K562 (cell line): ENCODE measurements around the gene NR1D2. TPM values are rescaled to one million over a fixed set of nuclear protein-coding genes. Genes with fewer than 3 reads are reported as not detected.

ENCODE experiments used
- ARID4B ChIP-seq: sonication (generic); formaldehyde crosslinking; IDR thresholded peaks from 2 replicates; pipeline ENCODE4 v1.8.0; 2022; ENCODE audit warnings: mild to moderate bottlenecking, missing genetic modification reagents
- E2F4 ChIP-seq: sonication (generic); formaldehyde crosslinking; IDR thresholded peaks from 2 replicates; pipeline ENCODE4 v1.8.0; 2022; ENCODE audit warnings: mild to moderate bottlenecking, low read depth, missing genetic modification reagents
- EP300 ChIP-seq: IDR thresholded peaks from 2 replicates; pipeline ENCODE4 v1.6.1; 2012; ENCODE audit warnings: low read length, improper control_type of control experiment
- ETV6 ChIP-seq, 3 experiments: fragments of 150-350 bp in 1 of 3; sonication (generic) in 1 of 3; formaldehyde crosslinking in 1 of 3; IDR thresholded peaks; 2 replicates each; pipeline versions ENCODE4 v1.6.1 to v1.8.0; 2014 to 2022; ENCODE audit warnings: borderline replicate concordance in 2 of 3, low read depth in 2 of 3, antibody characterized with exemption in 1 of 3, low read length in 1 of 3, mild to moderate bottlenecking in 1 of 3, missing genetic modification reagents in 1 of 3
- FOXK1 ChIP-seq: sonication (generic); formaldehyde crosslinking; IDR thresholded peaks from 2 replicates; pipeline ENCODE4 v1.8.0; 2022; ENCODE audit warnings: missing genetic modification reagents, mild to moderate bottlenecking, borderline replicate concordance
- GTF2F1 ChIP-seq: IDR thresholded peaks from 2 replicates; pipeline ENCODE4 v1.6.1; 2011; ENCODE audit warnings: low read depth, low read length, improper control_type of control experiment
- HDAC6 ChIP-seq: IDR thresholded peaks from 2 replicates; pipeline ENCODE4 v1.6.1; 2012; ENCODE audit warnings: low read depth, mild to moderate bottlenecking, control low read depth, inconsistent platforms, low read length, moderate library complexity
- HOXB6 ChIP-seq: fragments of 250-450 bp; sonication (Bioruptor Pico); IDR thresholded peaks from 2 replicates; pipeline ENCODE4 v1.5.1; 2022; ENCODE audit warnings: mild to moderate bottlenecking, borderline replicate concordance
- IRF2 ChIP-seq: sonication (generic); formaldehyde crosslinking; IDR thresholded peaks from 2 replicates; pipeline ENCODE4 v1.8.1; 2022; ENCODE audit warnings: mild to moderate bottlenecking, missing genetic modification reagents
- MTA2 ChIP-seq: fragments of 450-650 bp; IDR thresholded peaks from 2 replicates; pipeline ENCODE4 v1.6.1; 2016; ENCODE audit warnings: low read depth
- PHTF2 ChIP-seq: fragments of 250-450 bp; sonication (Bioruptor Pico); IDR thresholded peaks from 2 replicates; pipeline ENCODE4 v1.5.0; 2021; ENCODE audit warnings: mild to moderate bottlenecking
- SAFB2 ChIP-seq: fragments of 200-400 bp; formaldehyde crosslinking; IDR thresholded peaks from 2 replicates; pipeline ENCODE4 v1.6.1; 2018; ENCODE audit warnings: borderline replicate concordance, low read length, low read depth, moderate library complexity; ENCODE audit not compliant: severe bottlenecking
- SMAD3 ChIP-seq: fragments of 450-650 bp; formaldehyde crosslinking; conservative IDR thresholded peaks from 2 replicates; pipeline ENCODE4 v1.4.0; 2020; ENCODE audit warnings: mild to moderate bottlenecking
- TGIF2 ChIP-seq: sonication (generic); formaldehyde crosslinking; IDR thresholded peaks from 2 replicates; pipeline ENCODE4 v1.8.1; 2022; ENCODE audit warnings: mild to moderate bottlenecking, missing genetic modification reagents, moderate library complexity
- ZBTB49 ChIP-seq: sonication (generic); formaldehyde crosslinking; IDR thresholded peaks from 2 replicates; pipeline ENCODE4 v1.8.0; 2022; ENCODE audit warnings: missing genetic modification reagents, mild to moderate bottlenecking, borderline replicate concordance
- ZNF143 ChIP-seq: sonication (generic); formaldehyde crosslinking; IDR thresholded peaks from 2 replicates; pipeline ENCODE4 v1.9.0; 2022; ENCODE audit warnings: mild to moderate bottlenecking, missing genetic modification reagents
- ZNF239 ChIP-seq: fragments of 250-450 bp; sonication (Bioruptor Pico); IDR thresholded peaks from 2 replicates; pipeline ENCODE4 v1.4.0; 2020; ENCODE audit warnings: mild to moderate bottlenecking
- ZNF282 ChIP-seq: sonication (generic); formaldehyde crosslinking; IDR thresholded peaks from 2 replicates; pipeline ENCODE4 v1.8.1; 2023; ENCODE audit warnings: missing genetic modification reagents
- polyA plus RNA-seq, 8 experiments: library from polyadenylated mRNA; depleted of rRNA in 4 of 8; stranded (reverse) in 5 of 8; unstranded in 3 of 8; fragments of >200 nt; fragmentation: Nextera tagmentation in 2 of 8; fragmentation: Illumina TruSeq in 1 of 8; extraction: Ambion mirVana in 2 of 8; extraction: Trizol in 1 of 8; gene quantifications; 2 replicates each; pipeline versions ENCODE4 v1.2.1 to v1.2.3, GENCODE V29; 2011 to 2014; ENCODE audit warnings: inconsistent platforms in 1 of 8, missing spikeins in 1 of 8
- total RNA-seq, 7 experiments: library from RNA; depleted of rRNA in 6 of 7; stranded (reverse); fragments of >200 nt in 6 of 7; fragmentation: Illumina TruSeq in 2 of 7; extraction: Trizol in 2 of 7; gene quantifications; 2 replicates each; pipeline versions ENCODE4 v1.2.1 to v1.2.3, GENCODE V29; 2011 to 2021; ENCODE audit warnings: low replicate concordance in 1 of 7

The NR1D2 gene
- total and polyA plus RNA-seq, 9 of the 15 experiments (the other 6 are each of a cell fraction or from before 2014, with no cell fraction given): 1.2 to 5.5 (median 2.9) TPM

- TF ChIP-seq ETV6 (IDR thresholded peaks at IDR 0.05; ENCODE audit: borderline replicate concordance in 1 of 2, low read depth in 2 of 2, low read length in 1 of 2) (0 out of 4 replicates have a peak, but pooled peaks have one; percentile 16 to 19), ETV6 (CRISPR knock-in tag; IDR thresholded peaks at IDR 0.05; ENCODE audit: borderline replicate concordance) (peak; percentile 80; the same call in 1 of the 2 replicates), E2F4 (peak; percentile 72), ARID4B (CRISPR knock-in tag) (peak; percentile 67; the same call in 1 of the 2 replicates), ZNF143 (CRISPR knock-in tag) (peak; percentile 99), ZNF282 (CRISPR knock-in tag) (0 out of 2 replicates have a peak, but pooled peaks have one; percentile 80), FOXK1 (CRISPR knock-in tag) (peak; percentile 47; the same call in 1 of the 2 replicates), SMAD3 (peak; percentile 84), PHTF2 (CRISPR knock-in tag) (no peak), IRF2 (CRISPR knock-in tag) (no peak), EP300 (peak; percentile 47), HOXB6 (CRISPR knock-in tag) (no peak), ZBTB49 (CRISPR knock-in tag) (no peak), HDAC6 (0 out of 2 replicates have a peak, but pooled peaks have one; percentile 82), GTF2F1 (peak; percentile 93), TGIF2 (no peak), SAFB2 (no peak), ZNF239 (CRISPR knock-in tag) (no peak), MTA2 (no peak)
These were observed 28.0 kb upstream of the NR1D2 start, which contains the start of the genes NKIRAS1 and RPL15 (continued) for GRCh38 chr3:23916886-23917678.
